Epithelial cell of esophagus (primary cell): ENCODE results near the gene PPFIA3.

Source experiments
- DNase-seq: peaks from one replicate; pipeline ENCODE4 v3.0.0; 2010; ENCODE audit warnings: low read depth
- H3K4me3 ChIP-seq: 2 replicates; pipeline ENCODE4 v1.5.1; 2011; ENCODE audit warnings: mild to moderate bottlenecking, low read length, control low read depth
- TF ChIP-seq, protein P1 (sequence below): IDR thresholded peaks from 2 replicates; pipeline ENCODE4 v1.5.1; 2011; ENCODE audit warnings: low read depth, mild to moderate bottlenecking, low read length, control low read depth, inconsistent platforms; ENCODE audit not compliant: insufficient read depth; ENCODE audit errors: missing control alignments

Gene PPFIA3

DNA sequence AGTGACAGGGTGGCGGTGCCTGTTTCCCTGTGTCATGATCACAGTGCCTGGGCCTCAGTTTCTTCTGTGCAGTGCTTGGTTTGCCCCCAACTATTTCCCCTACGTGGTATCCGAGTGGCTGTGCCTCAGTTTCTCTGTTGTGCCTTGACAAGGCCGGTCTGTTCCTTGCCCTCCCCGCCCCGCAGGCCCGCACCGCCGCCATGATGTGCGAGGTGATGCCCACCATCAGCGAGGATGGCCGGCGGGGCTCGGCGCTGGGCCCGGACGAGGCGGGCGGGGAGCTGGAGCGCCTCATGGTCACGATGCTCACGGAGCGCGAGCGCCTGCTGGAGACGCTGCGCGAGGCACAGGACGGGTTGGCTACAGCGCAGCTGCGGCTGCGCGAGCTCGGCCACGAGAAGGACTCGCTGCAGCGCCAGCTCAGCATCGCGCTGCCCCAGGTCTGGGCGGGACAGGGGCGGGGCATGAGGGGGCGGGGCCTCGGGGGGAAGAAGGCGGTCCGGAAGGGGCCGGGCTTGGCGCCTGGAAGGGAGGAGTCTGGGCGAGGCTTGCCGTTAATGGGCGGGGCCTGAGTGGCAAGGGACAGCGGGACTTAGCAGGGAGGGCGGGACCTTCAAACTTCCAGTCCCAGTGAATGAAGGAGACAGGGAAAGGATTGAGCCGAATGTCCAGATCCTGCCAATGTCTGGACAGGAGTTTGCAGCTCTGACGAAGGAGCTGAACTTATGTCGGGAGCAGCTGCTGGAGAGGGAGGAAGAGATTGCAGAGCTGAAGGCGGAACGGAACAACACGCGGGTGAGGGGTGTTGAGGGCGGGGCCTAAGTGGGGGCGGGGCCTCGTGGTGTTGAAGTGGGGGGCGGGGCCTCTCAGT lies 8.6 kb downstream of the PPFIA3 start:
- peak; percentile 98 for DNase-seq
- H3K4me3 ChIP-seq: peak overlapping the region; percentile 48

DNA sequence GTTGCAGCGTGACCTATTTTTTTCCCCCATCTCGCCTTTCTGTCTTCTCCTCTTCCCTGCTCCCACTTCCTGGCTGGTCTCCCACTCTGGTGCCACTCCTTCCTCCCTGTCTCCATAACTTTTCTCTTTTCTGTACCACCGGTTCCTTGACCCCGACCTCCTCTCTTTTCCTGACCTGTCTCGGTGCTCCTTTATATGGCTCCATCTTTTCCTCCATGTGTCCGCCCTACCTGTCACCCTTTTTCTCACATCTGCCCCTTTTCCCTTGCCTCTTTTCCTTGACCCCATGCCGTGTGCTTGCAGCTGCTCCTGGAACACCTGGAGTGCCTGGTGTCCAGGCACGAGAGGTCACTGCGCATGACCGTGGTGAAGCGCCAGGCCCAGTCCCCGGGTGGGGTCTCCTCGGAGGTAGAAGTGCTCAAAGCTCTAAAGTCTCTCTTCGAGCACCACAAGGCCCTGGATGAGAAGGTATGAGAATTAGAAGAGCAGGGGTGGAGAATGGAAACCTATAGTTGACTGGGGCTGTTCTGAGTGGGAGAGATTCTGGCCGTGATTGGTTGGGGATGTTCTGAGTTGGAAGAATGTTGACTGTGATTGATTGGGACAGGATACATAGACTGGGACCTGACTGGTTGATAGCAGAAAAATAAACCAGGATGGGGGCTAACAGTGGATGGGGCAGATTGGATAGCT lies 9.3 kb downstream of the PPFIA3 start:
- H3K4me3 ChIP-seq: no peak overlapping the region
- TF ChIP-seq, protein P1, sequence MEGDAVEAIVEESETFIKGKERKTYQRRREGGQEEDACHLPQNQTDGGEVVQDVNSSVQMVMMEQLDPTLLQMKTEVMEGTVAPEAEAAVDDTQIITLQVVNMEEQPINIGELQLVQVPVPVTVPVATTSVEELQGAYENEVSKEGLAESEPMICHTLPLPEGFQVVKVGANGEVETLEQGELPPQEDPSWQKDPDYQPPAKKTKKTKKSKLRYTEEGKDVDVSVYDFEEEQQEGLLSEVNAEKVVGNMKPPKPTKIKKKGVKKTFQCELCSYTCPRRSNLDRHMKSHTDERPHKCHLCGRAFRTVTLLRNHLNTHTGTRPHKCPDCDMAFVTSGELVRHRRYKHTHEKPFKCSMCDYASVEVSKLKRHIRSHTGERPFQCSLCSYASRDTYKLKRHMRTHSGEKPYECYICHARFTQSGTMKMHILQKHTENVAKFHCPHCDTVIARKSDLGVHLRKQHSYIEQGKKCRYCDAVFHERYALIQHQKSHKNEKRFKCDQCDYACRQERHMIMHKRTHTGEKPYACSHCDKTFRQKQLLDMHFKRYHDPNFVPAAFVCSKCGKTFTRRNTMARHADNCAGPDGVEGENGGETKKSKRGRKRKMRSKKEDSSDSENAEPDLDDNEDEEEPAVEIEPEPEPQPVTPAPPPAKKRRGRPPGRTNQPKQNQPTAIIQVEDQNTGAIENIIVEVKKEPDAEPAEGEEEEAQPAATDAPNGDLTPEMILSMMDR: no peak
- DNase-seq: no peak

More for the DNA sequence above, 8.6 kb downstream of the PPFIA3 start:
- TF ChIP-seq, protein P1: peak; percentile 22

DNA sequence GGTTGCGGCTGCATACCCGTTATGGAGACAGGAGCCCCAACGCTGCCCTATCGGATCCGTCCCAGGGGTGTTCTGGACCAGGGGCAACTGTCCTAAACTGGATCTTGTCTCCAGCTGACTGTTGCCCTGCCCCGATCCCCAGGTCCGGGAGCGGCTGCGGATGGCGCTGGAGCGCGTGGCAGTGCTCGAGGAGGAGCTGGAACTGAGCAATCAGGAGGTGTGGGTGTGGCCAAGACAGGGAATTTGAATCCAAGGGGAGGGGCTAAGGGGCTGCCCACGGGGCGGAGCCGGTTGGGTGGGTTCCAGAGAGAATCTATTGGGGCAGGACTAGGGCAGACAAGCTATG lies 9.9 kb downstream of the PPFIA3 start:
- TF ChIP-seq, protein P1: no peak
- no peak overlapping the region for H3K4me3 ChIP-seq
- no peak for DNase-seq

DNA sequence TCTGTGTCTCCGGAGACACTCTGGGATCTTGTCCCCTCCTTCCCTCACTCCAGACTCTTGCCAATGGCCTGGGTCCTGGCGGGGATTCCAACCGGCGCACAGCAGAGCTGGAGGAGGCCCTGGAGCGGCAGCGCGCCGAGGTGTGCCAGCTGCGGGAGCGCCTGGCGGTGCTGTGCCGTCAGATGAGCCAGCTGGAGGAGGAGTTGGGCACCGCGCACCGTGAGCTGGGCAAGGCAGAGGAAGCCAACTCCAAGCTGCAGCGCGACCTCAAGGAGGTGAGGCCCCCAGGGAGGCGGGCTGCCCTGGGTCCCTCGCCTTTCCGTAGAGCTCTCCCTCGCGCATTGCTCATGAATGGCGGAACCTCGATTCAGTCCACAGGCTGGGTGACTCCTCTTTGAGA lies 11.0 kb downstream of the PPFIA3 start:
- TF ChIP-seq, protein P1: no peak
- no peak for DNase-seq
- H3K4me3 ChIP-seq: no peak overlapping the region

DNA sequence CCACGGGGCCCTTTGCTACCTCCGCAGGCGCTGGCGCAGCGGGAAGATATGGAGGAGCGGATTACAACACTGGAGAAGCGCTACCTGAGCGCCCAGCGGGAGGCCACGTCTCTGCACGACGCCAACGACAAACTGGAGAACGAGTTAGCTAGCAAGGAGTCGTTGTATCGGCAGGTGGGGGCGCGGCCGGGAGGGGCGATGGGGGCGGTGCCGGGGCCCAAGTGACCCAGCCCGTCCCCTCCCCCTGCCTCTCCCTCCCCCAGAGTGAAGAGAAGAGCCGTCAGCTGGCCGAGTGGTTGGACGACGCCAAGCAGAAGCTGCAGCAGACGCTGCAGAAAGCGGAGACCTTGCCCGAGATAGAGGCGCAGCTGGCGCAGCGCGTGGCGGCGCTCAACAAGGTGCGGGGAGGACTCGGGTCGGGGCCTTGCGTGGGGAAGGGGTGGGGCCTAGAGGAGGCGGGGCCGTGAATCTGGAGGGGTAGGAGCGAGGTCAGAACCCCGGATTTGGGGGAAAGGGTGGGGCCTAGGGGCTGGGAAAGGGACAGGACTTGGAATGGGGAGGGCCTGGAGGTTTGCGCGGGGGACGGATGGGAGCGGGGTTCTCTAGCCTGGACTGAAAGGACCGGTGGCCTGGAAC lies 13.7 kb downstream of the PPFIA3 start:
- H3K4me3 ChIP-seq: peak overlapping the region; percentile 30
- DNase-seq: no peak
- TF ChIP-seq, protein P1: no peak

DNA sequence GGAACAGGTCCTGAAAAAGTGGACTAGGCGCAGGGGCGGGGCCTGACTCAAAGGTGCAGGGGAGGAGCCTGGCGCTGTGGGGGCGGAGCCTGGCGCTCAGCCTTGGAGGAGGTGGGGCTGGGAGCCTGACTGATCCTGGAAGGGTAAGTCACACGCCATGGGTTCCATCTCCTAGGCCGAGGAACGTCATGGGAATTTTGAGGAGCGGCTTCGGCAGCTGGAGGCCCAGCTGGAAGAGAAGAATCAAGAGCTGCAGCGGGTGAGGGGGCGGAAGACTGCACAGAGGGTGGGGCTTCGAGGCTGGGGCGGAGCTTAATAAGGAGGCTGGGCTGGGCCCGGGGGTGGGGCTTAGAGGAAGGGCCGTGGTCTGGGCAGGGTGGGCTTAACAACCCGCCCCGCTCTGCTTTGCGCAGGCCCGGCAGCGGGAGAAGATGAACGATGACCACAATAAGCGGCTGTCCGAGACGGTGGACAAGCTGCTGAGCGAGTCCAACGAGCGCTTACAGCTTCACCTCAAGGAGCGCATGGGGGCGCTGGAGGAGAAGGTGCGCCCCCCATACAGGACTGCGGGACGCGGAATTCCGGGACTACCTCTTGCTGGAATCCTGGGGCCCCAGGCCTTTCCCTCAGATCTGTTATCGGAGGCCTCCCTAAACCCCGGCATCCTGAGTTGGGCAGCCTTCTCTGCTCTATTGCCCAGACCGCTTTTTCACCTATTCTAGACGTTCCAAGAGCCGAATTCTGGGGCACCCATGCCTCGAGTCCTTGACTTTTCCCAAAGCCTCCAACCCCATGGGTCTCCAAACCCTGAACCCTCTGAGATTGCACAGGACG lies 14.5 kb downstream of the PPFIA3 start:
- H3K4me3 ChIP-seq: peak overlapping the region; percentile 30
- TF ChIP-seq, protein P1: no peak
- DNase-seq: peak; percentile 86
